HL-60 (cell line): ENCODE data around the gene TIMM23.
"Not testable (repeated sequence)": the region's sequence is repeated elsewhere in the genome, so short reads cannot be mapped to it uniquely, and the experiment has no call there.

Source experiments
- GABPA ChIP-seq: IDR thresholded peaks from 2 replicates; pipeline ENCODE4 v1.6.1; 2012; ENCODE audit warnings: low read depth
- POLR2AphosphoS5 ChIP-seq: IDR thresholded peaks from 2 replicates; pipeline ENCODE4 v1.6.1; 2012; ENCODE audit warnings: low read depth
- TF ChIP-seq, protein P1 (sequence below): IDR thresholded peaks from 2 replicates; pipeline ENCODE4 v1.6.1; 2012; ENCODE audit warnings: low read depth; ENCODE audit not compliant: insufficient replicate concordance
- TF ChIP-seq, protein P2 (sequence below): IDR thresholded peaks from one replicate; pipeline ENCODE4 v1.5.1; 2011; ENCODE audit warnings: low read length, control low read depth, inconsistent platforms; ENCODE audit not compliant: insufficient read depth

DNA sequence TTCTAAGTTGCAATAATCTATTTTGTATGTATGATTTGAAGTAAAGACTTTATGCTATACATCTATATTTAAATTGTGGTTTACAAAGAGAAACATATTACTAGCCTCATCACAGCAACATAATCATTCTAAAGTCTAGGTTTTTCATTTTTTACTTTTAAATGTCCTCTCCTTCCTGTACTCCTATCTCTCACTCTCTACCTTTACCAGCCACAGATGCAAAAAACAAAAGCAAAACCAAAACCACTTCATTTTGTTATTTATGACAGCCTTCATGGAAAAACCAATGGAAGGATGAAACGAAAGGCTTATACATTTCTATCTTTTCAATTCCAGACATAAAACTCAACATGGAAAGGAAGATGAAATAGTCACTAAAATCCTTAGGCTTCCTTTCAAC lies 31.1 kb upstream of the TIMM23 start:
- TF ChIP-seq, protein P1, sequence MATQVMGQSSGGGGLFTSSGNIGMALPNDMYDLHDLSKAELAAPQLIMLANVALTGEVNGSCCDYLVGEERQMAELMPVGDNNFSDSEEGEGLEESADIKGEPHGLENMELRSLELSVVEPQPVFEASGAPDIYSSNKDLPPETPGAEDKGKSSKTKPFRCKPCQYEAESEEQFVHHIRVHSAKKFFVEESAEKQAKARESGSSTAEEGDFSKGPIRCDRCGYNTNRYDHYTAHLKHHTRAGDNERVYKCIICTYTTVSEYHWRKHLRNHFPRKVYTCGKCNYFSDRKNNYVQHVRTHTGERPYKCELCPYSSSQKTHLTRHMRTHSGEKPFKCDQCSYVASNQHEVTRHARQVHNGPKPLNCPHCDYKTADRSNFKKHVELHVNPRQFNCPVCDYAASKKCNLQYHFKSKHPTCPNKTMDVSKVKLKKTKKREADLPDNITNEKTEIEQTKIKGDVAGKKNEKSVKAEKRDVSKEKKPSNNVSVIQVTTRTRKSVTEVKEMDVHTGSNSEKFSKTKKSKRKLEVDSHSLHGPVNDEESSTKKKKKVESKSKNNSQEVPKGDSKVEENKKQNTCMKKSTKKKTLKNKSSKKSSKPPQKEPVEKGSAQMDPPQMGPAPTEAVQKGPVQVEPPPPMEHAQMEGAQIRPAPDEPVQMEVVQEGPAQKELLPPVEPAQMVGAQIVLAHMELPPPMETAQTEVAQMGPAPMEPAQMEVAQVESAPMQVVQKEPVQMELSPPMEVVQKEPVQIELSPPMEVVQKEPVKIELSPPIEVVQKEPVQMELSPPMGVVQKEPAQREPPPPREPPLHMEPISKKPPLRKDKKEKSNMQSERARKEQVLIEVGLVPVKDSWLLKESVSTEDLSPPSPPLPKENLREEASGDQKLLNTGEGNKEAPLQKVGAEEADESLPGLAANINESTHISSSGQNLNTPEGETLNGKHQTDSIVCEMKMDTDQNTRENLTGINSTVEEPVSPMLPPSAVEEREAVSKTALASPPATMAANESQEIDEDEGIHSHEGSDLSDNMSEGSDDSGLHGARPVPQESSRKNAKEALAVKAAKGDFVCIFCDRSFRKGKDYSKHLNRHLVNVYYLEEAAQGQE = not testable (repeated sequence)
- TF ChIP-seq, protein P2, sequence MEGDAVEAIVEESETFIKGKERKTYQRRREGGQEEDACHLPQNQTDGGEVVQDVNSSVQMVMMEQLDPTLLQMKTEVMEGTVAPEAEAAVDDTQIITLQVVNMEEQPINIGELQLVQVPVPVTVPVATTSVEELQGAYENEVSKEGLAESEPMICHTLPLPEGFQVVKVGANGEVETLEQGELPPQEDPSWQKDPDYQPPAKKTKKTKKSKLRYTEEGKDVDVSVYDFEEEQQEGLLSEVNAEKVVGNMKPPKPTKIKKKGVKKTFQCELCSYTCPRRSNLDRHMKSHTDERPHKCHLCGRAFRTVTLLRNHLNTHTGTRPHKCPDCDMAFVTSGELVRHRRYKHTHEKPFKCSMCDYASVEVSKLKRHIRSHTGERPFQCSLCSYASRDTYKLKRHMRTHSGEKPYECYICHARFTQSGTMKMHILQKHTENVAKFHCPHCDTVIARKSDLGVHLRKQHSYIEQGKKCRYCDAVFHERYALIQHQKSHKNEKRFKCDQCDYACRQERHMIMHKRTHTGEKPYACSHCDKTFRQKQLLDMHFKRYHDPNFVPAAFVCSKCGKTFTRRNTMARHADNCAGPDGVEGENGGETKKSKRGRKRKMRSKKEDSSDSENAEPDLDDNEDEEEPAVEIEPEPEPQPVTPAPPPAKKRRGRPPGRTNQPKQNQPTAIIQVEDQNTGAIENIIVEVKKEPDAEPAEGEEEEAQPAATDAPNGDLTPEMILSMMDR = not testable (repeated sequence)
- TF ChIP-seq POLR2AphosphoS5, GABPA: not testable (repeated sequence)
